ENCODE results near the gene PGRMC2. TPM values are rescaled to one million over a fixed set of nuclear protein-coding genes. Genes with fewer than 3 reads are reported as not detected.

Gene PGRMC2
- total and polyA plus RNA-seq, 5 experiments from 2014 or later, result 17.3 to 47.5 (median 20.1) TPM

DNA sequence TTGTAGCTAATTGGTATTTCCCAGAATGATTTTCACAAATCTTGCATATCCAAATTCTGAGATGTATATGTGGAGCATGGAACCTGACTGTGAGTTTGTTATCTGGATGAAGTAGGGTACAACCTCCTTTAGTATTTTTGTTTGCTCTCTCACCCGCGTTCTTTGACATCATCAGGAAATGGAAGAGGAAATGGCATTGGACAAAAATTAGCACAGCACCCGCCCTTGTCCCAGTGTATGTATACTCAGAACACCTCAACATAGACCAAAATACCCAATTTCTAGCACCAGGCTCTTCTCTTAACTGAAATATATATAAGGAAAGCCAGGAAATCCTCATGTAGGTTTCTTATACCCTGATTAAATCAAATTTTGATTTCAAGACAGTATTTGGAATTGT is 6.9 kb upstream of the PGRMC2 start:
- Mint-ChIP-seq H3K4me3 (no peak overlapping the region), H3K9me3 (no peaks in the 10 kb centered on the region), H3K36me3 (peaks cover 15 to 37% (median 35%) of the 10 kb centered on the region in 3 donors), H3K27ac (no peak overlapping the region), H3K27me3 (no peaks in the 10 kb centered on the region), H3K4me1 (peaks cover 1 to 7% (median 4%) of the 10 kb centered on the region in 4 donors)
- ATAC-seq (no peak), DNase-seq (no peak)
- POLR2A ChIA-PET, result no interaction called here

DNA sequence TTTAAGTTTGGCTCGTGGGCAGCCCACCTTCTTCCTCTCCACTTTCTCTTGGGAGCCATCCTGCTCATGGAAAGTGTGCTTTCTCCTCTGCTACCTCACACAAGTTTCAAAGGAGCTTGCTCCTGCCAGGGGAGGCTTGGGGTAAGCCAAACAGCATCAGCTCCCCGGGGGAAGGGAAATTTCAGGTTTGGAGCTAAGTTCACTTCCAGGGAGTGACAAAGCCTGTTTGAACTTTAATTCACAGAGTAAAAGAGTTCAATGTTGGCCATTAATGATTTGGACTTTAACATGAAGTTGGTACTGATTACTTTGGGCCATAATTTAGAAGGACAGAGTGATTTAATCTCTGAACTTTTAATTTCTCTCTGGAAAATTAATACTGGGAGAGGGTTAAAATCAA is 4.7 kb upstream of the PGRMC2 start:
- POLR2A ChIA-PET, result no interaction called here
- ATAC-seq, result no peak
- Mint-ChIP-seq H3K4me1 (peaks cover 9 to 14% (median 13%) of the 10 kb centered on the region in 4 donors), H3K9me3 (no peaks in the 10 kb centered on the region), H3K4me3 (no peak overlapping the region), H3K27ac (peak overlapping the region in 1 of 10 donors; percentile 72), H3K36me3 (peaks cover 5 to 23% (median 17%) of the 10 kb centered on the region in 3 donors), H3K27me3 (no peaks in the 10 kb centered on the region)
- no peak for DNase-seq

DNA sequence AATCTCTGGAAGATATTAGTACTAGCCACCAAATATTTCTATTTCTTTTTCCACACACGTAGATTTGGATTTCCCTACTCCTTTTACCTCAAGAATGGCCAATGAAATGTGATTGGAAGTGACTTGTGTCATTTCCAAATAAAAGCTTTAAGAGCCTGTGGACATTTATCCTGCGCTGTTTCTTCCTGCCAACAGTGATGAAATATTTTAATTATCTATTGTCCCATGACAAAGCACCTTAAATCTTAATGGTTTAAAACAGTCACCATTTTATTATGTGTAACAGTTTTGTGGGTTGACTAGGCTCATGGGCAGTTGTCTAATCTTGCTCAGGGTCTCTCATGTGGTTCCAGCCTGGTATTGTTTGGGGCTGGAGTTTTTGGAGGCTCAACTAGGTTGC is 3.5 kb upstream of the PGRMC2 start:
- H3K9me3 Mint-ChIP-seq, result no peaks in the 10 kb centered on the region
- no peak overlapping the region for H3K4me3 Mint-ChIP-seq
- POLR2A ChIA-PET, result no interaction called here
- H3K4me1 Mint-ChIP-seq, result peaks cover 14 to 22% (median 19%) of the 10 kb centered on the region in 4 donors
- H3K36me3 Mint-ChIP-seq, result peaks cover 0 to 12% (median 10%) of the 10 kb centered on the region in 3 donors
- DNase-seq (no peak), ATAC-seq (no peak)
- H3K27ac Mint-ChIP-seq, result peak overlapping the region in 4 of 10 donors; percentile 97 to 99 (median 98)
- no peaks in the 10 kb centered on the region for H3K27me3 Mint-ChIP-seq

DNA sequence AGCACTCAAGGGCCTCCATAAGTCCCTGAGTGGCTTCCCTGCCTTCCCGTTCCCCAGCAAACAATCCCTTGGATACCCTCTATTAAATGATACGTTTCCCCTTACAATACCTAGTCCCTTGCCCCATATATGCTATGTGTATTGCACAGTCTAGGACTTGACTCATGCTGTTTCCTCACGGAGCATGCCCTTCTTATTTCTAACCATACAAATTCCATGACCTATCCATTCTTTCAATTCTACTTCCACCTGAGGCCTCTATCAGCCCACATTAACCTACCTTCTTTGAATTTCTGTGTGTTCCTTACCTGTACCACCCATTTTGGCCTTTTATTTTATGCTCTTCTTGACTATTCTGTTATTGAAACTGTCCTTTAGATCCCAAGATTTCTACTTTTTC is 2.9 kb upstream of the PGRMC2 start:
- H3K9me3 Mint-ChIP-seq, result no peaks in the 10 kb centered on the region

DNA sequence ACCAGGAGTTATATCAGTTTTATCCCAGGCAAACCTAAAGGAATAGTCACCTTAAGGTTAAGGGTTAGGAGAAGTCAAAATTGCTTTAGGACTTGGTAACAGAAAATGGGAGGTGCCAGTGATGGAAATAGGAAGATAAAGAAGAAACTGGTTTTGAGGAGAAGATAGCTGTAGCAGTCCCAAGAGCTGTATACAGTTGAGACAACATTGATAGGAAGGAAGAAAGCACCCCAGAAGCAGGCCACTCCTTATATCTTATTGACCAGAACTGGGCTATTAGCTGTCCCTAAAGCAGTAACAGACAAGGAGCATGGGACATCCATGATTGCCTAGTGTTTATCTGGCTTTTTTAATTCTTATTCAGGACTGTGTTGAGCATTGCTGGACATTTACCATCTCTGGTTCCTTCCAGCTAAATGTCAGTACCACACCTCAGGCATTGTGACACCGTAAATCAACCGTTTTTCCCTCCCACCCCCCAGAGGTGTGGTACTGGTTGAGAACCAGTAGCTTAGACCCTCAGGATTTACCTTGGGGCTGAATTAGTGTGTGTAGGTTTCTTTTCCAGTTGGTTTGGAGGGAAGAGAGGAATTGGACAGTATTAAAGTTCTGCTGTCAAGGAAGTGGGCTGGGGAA is 2.0 kb upstream of the PGRMC2 start:
- POLR2A ChIA-PET, result interaction anchor here (1.0 kb wide), 1 partner anchor 520 kb away, joined by 5 read pairs; no protein-coding TSS in a partner anchor
- ATAC-seq (no peak), DNase-seq (no peak)
- H3K4me1 Mint-ChIP-seq, result peaks cover 18 to 34% (median 32%) of the 10 kb centered on the region in 4 donors
- no peaks in the 10 kb centered on the region for H3K9me3 Mint-ChIP-seq
- peak overlapping the region in 3 of 10 donors; percentile 3 to 44 (median 26) for H3K4me3 Mint-ChIP-seq
- peak overlapping the region in 7 of 10 donors; percentile 56 to 99 (median 98) for H3K27ac Mint-ChIP-seq
- peaks cover 0 to 8% (median 3%) of the 10 kb centered on the region in 3 donors for H3K36me3 Mint-ChIP-seq
- H3K27me3 Mint-ChIP-seq, result no peaks in the 10 kb centered on the region

More for the DNA sequence above, 2.9 kb upstream of the PGRMC2 start:
- POLR2A ChIA-PET, result no interaction called here
- Mint-ChIP-seq H3K4me3 (no peak overlapping the region), H3K27ac (peak overlapping the region in 7 of 10 donors; percentile 7 to 99 (median 98)), H3K27me3 (no peaks in the 10 kb centered on the region), H3K4me1 (peaks cover 14 to 28% (median 24%) of the 10 kb centered on the region in 4 donors), H3K36me3 (peaks cover 0 to 11% (median 10%) of the 10 kb centered on the region in 3 donors)
- ATAC-seq (no peak), DNase-seq (no peak)

DNA sequence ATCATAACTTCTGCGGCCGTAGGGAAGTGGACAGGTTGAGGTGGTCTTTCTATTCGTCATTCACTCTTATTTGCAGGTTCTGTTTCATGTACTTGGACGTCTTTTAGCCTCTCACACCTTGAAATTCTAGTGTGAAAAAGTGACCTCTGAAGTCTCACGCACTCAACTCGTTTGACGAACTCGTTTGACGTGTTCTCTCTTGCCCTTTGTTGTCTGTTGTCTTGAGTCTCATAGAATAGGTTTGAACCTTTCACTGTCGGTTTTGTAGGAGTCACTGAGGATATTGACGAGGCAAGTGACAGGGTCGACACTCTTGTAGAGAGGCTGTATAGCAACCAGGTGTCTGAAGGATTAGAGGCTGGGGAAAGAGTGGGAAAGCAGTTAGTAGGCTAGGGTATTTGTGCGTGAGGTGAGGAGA is 1.1 kb upstream of the PGRMC2 start:
- POLR2A ChIA-PET, result interaction anchor here (1.3 to 1.5 kb wide), 2 partner anchors 228 to 521 kb away, joined by 6 to 12 read pairs; partner anchors contain the start of genes JADE1 and LARP1B
- H3K4me1 Mint-ChIP-seq, result peaks cover 18 to 40% (median 38%) of the 10 kb centered on the region in 4 donors
- DNase-seq (peak in 9 of 10 donors; percentile 2 to 87 (median 72)), ATAC-seq (peak; percentile 15 to 61)
- H3K36me3 Mint-ChIP-seq, result peaks cover 0 to 9% (median 6%) of the 10 kb centered on the region in 3 donors
- H3K27ac Mint-ChIP-seq, result peak overlapping the region; percentile 88 to 99 (median 98)
- H3K4me3 Mint-ChIP-seq, result peak overlapping the region; percentile 80 to 93 (median 88)
- no peaks in the 10 kb centered on the region for H3K27me3 Mint-ChIP-seq
- no peaks in the 10 kb centered on the region for H3K9me3 Mint-ChIP-seq

DNA sequence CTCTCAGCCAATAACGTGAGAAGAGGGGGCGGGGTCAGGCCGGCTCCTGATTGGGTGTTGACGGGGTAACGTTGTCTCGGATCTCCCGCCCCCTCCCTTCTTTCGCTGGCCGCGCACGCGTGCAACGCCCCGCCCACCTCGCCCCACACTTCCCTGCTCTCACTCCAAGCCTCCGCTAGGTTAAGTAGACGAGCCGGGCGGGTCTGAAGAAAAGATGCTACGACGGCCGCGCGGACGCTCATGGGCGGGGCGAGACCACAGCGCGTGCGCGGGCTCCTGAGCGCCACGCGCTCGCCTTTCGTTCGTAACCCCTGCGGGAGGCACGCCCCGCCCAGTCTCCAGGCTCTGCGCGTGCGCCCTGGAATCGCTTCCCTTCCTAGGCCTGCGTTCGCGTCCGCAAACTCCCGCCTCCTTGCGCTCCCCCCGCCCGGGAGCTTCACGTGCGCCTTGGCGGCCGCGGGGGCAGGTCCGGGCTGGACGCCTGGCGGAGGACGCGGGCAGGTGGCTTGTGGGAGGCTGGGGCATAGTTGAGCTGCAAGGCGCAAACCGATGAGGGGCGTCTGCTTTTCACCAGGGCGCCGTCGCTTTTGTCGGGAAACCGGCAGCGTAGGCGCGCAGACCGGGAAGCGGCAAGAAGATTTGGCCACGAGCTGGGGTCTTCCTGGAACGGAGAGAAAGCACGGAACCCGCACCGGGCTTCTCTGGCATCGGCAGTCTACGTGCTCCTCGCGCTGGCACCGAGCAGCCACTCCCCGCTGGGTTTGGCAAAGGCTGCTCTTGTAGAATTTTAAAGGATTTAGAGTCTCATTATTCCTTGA is 467 bp upstream of the PGRMC2 start:
- peak overlapping the region; percentile 80 to 93 (median 88) for H3K4me3 Mint-ChIP-seq
- H3K27ac Mint-ChIP-seq, result peak overlapping the region; percentile 88 to 99 (median 98)
- peaks cover 20 to 43% (median 40%) of the 10 kb centered on the region in 4 donors for H3K4me1 Mint-ChIP-seq
- peak; percentile 76 to 82 for ATAC-seq
- H3K27me3 Mint-ChIP-seq, result no peaks in the 10 kb centered on the region
- H3K9me3 Mint-ChIP-seq, result no peaks in the 10 kb centered on the region
- peaks cover 0 to 11% (median 6%) of the 10 kb centered on the region in 3 donors for H3K36me3 Mint-ChIP-seq
- DNase-seq, result peak; percentile 95 to 100 (median 99)
- POLR2A ChIA-PET, result interaction anchor here (1.3 to 2.5 kb wide), 3 partner anchors 227 to 524 kb away, joined by 6 to 12 read pairs (median 11); partner anchors contain the start of genes JADE1 and LARP1B

DNA sequence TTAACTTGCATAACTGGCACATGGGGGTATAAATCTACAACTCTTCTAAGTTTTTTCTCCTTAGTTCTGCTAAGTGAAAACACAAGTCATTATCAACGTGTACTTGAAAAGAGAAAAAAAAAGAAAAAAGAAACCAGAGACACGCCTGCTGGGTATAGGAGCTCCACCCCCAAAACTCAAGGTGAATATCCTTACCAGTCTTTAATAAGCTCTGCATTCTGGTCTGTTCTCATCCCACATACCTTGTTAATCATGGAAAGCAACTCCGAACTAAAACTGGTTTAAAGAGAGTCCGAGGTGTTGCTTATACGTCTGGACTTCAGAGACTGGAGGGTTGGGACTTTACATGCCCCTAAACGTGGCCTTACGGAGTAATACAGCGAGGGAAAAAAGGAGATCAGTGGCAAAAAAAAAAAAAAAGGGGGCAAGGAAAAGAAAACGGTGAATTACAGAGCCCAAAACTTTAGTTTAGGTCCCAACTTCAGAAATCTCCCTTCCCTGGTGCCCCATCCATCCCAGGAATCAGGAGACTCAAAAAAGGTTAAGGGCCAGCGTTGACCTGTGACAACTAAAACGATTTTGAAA is 1.0 kb downstream of the PGRMC2 start:
- Mint-ChIP-seq H3K9me3 (no peaks in the 10 kb centered on the region), H3K36me3 (peaks cover 0 to 15% (median 6%) of the 10 kb centered on the region in 3 donors), H3K27ac (peak overlapping the region; percentile 84 to 99 (median 98)), H3K27me3 (no peaks in the 10 kb centered on the region), H3K4me3 (peak overlapping the region; percentile 80 to 93 (median 88)), H3K4me1 (peaks cover 22 to 52% (median 50%) of the 10 kb centered on the region in 4 donors)
- ATAC-seq (no peak), DNase-seq (peak in 7 of 10 donors; percentile 17 to 69 (median 52))
- POLR2A ChIA-PET, result interaction anchor here (0.6 to 2.5 kb wide), 5 partner anchors 89 to 548 kb away, joined by 3 to 11 read pairs (median 3); partner anchors contain the start of genes ABHD18, LARP1B and MFSD8

DNA sequence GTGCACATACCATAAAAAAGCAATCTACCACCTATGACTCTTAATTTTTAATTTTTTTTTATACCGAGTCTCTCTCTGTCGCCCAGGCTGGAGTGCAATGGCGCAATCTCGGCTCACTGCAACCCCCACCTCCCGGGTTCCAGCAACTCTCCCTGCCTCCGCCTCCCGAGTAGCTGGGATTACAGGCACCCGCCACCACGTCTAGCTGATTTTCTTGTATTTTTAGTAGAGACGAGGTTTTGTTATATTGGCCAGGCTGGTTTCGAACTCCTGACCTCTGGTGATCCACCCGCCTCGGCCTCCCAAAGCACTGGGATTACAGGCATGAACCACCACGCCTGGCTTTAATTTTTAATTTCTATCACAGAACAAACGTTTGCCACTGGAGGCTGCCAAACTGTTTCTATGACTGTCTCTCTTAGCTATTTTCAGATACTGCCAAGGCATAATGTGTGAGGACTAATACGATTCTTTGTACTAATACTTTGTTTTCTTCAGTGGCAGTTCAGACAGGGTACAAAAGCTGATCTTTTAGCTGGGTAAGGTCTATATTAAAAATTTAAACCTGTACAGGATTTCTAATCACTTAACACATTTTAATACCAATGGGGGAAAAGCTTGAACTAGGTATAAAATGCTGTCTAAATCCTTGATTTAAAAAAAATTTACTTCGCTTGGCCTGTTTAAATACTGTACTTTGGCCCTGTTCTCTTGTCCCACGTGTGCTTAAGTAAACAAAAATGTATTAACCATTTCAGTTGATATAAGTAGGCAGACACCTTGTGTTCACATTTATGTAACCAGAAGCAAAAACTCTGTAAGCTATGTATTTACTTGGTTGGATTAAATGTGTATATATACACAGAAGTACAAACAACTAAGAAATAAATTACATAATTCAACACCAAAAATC is 2.3 kb downstream of the PGRMC2 start:
- Mint-ChIP-seq H3K4me1 (peaks cover 25 to 64% (median 58%) of the 10 kb centered on the region in 4 donors), H3K9me3 (no peaks in the 10 kb centered on the region), H3K27ac (peak overlapping the region in 6 of 10 donors; percentile 4 to 98 (median 14)), H3K27me3 (no peaks in the 10 kb centered on the region), H3K4me3 (peak overlapping the region in 9 of 10 donors; percentile 49 to 93 (median 80)), H3K36me3 (peaks cover 0 to 16% (median 9%) of the 10 kb centered on the region in 3 donors)
- ATAC-seq (no peak), DNase-seq (no peak)
- POLR2A ChIA-PET, result interaction anchor here (0.6 to 2.5 kb wide), 2 partner anchors 227 to 527 kb away, joined by 3 to 11 read pairs; no protein-coding TSS in a partner anchor

DNA sequence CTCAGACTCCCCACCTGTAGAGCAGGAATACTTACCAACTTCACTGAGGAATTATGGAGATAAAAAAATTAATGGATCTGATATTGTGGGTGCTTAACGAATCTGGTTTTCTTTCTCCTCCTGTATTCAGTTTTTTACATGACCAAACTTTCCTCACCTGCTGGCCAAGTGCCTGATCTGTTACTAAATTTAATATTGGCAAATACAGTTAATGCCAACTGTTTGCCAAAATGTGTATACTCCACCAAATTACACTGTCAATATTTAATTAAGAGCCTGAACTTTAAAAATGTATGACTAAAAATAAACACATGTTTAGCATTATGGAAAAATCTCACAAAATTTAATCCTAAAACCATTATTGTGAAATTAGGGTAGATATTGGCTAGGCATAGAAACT is 3.3 kb downstream of the PGRMC2 start:
- ATAC-seq, result no peak
- peaks cover 0 to 18% (median 9%) of the 10 kb centered on the region in 3 donors for H3K36me3 Mint-ChIP-seq
- H3K9me3 Mint-ChIP-seq, result no peaks in the 10 kb centered on the region
- peaks cover 25 to 71% (median 59%) of the 10 kb centered on the region in 4 donors for H3K4me1 Mint-ChIP-seq
- no peaks in the 10 kb centered on the region for H3K27me3 Mint-ChIP-seq
- peak overlapping the region in 1 of 10 donors; percentile 14 for H3K4me3 Mint-ChIP-seq
- POLR2A ChIA-PET, result no interaction called here
- H3K27ac Mint-ChIP-seq, result peak overlapping the region in 1 of 10 donors; percentile 47
- DNase-seq, result no peak

DNA sequence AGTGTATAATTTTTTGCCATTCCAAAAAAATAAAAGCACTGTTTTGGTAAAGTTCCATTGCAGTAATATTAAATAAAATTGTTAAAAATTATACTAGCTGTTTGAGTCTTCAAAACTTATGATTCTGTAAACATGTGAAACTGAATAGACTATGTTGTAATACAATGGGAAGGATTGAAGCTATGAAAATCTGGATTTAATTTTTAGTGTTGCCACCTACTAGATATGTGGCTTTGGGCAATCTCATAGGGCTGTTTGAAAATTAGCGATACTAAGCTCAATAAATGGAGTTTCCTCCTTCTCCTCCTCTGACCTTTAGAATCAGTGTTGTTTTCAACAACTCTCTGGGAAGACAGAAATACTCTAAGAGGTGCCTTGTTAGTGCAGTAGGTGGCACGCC is 4.5 kb downstream of the PGRMC2 start:
- POLR2A ChIA-PET, result no interaction called here
- Mint-ChIP-seq H3K27ac (no peak overlapping the region), H3K4me1 (peaks cover 19 to 71% (median 53%) of the 10 kb centered on the region in 4 donors), H3K27me3 (no peaks in the 10 kb centered on the region), H3K4me3 (no peak overlapping the region), H3K9me3 (no peaks in the 10 kb centered on the region), H3K36me3 (peaks cover 0 to 20% (median 9%) of the 10 kb centered on the region in 3 donors)
- no peak for DNase-seq
- ATAC-seq, result no peak

All from naive thymus-derived CD8-positive, alpha-beta T cell (primary cell).